ENCODE measurements around the gene MEIOC.

MEIOC gene

GRCh38 chr17:44708401-44709263 is 52.4 kb downstream of the MEIOC start, which contains the start of gene DBF4B:
TSS of gene DBF4B (plus strand) at chr17:44708665. CDS start at chr17:44708821, 156 bp downstream.
- peak; percentile 88 for DNase-seq (ENCODE audit: low read depth, low spot score)

- DNase-seq (ENCODE audit: low read depth, low spot score), result no peak
Observed at GRCh38 chr17:44719444-44719843, 63.2 kb downstream of the MEIOC start.

GRCh38 chr17:44722254-44722653 is 66.0 kb downstream of the MEIOC start:
- no peak for DNase-seq (ENCODE audit: low read depth, low spot score)
